ENCODE data around the gene APPBP2. TPM values are rescaled to one million over a fixed set of nuclear protein-coding genes. Genes with fewer than 3 reads are reported as not detected.

APPBP2 gene, protein sequence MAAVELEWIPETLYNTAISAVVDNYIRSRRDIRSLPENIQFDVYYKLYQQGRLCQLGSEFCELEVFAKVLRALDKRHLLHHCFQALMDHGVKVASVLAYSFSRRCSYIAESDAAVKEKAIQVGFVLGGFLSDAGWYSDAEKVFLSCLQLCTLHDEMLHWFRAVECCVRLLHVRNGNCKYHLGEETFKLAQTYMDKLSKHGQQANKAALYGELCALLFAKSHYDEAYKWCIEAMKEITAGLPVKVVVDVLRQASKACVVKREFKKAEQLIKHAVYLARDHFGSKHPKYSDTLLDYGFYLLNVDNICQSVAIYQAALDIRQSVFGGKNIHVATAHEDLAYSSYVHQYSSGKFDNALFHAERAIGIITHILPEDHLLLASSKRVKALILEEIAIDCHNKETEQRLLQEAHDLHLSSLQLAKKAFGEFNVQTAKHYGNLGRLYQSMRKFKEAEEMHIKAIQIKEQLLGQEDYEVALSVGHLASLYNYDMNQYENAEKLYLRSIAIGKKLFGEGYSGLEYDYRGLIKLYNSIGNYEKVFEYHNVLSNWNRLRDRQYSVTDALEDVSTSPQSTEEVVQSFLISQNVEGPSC
- 20.3 TPM for polyA plus RNA-seq (2013)

- POLR2A ChIA-PET = no interaction called here
- CTCF ChIA-PET = interaction anchor here (0.8 to 1.3 kb wide), 3 partner anchors 16 to 44 kb away, joined by 3 to 4 read pairs (median 3); no protein-coding TSS in a partner anchor
- peaks cover 0 to 6% (median 2%) of the 10 kb centered on the region in 4 experiments for H3K36me3 ChIP-seq (ENCODE audit: control insufficient read depth in 4 of 4, insufficient read depth in 4 of 4, low read length in 3 of 4)
- 0% methylated on average over 54 of the region's 69 CpGs for WGBS (ENCODE audit: insufficient coverage)
- H3K27ac ChIP-seq (ENCODE audit: insufficient read depth in 1 of 2, low read depth in 1 of 2, low read length in 2 of 2, poor library complexity in 1 of 2, severe bottlenecking in 2 of 2) = peak within 1 kb of the TSS; percentile 91 to 95
- H3K27me3 ChIP-seq (replicated peaks in 2 of 5; ENCODE audit: control insufficient read depth in 4 of 5, insufficient read depth in 5 of 5, low read length in 4 of 5) = no peaks in the 10 kb centered on the region
- DNase-seq = peak; percentile 75 to 85 (median 76)
- peaks cover 15 to 29% (median 18%) of the 10 kb centered on the region in 4 experiments for H3K4me1 ChIP-seq (ENCODE audit: control extremely low read depth in 1 of 4, control insufficient read depth in 4 of 4, insufficient read depth in 4 of 4, low read length in 3 of 4)
- peak within 1 kb of the TSS; percentile 86 to 100 (median 97) for H3K4me3 ChIP-seq (ENCODE audit: control insufficient read depth in 1 of 7, extremely low read depth in 1 of 7, insufficient read depth in 4 of 7, low read depth in 2 of 7, low read length in 6 of 7)
- H3K9me3 ChIP-seq (ENCODE audit: control extremely low read depth in 1 of 5, control insufficient read depth in 4 of 5, insufficient read depth in 2 of 5, low read depth in 1 of 5, low read length in 4 of 5) = no peaks in the 10 kb centered on the region
These were observed at the start of gene APPBP2 for GRCh38 chr17:60525685-60526514. TSS of gene APPBP2 (minus strand) at chr17:60526242. CDS start at chr17:60525931, 311 bp downstream.

DNA sequence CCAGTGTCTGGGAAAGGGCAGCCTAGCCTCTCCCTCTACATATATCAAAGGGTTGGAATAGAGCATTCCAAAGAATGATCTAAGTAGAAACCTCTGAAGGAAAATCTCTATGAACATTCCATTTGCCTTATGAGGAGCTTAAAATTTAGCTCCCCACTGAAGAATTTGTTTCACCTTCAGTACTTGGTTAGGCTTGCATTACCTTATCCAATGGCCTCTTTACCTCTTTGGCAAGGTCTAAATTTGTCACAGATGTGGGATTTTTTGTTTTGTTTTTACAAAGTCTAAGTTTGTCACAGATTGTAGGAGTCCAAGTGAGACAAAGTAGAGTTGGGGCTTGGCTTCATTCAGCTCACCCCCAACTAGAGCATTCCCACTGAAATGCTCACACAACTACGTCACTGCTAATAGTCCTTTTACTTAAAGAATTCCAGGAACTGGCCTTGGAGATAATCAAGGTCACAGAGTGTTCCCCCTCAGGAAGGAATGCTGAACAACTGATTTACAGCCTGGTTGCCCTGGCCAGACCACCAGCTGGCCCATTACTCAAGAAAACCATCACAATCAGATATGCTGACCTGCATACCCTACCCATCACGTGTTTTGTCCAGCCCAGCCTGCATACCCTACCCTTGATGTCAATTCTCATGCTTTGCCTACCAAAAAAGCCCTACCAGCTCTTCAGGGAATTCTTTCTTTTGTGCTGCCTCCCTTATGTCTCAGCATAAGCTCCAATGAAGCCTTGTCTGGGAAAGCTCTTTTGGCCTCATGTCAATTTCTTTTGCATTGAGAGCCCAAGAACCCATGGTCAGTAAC, 47.4 kb upstream of the APPBP2 start:
- Histone ChIP-seq H3K27me3 (replicated peaks in 2 of 5; ENCODE audit: control insufficient read depth in 4 of 5, insufficient read depth in 5 of 5, low read length in 4 of 5) (no peaks in the 10 kb centered on the region), H3K4me3 (ENCODE audit: control insufficient read depth in 1 of 7, extremely low read depth in 1 of 7, insufficient read depth in 4 of 7, low read depth in 2 of 7, low read length in 6 of 7) (no peak overlapping the region), H3K9me3 (ENCODE audit: control extremely low read depth in 1 of 5, control insufficient read depth in 4 of 5, insufficient read depth in 2 of 5, low read depth in 1 of 5, low read length in 4 of 5) (no peaks in the 10 kb centered on the region), H3K4me1 (ENCODE audit: control extremely low read depth in 1 of 4, control insufficient read depth in 4 of 4, insufficient read depth in 4 of 4, low read length in 3 of 4) (peaks cover 0 to 12% (median 5%) of the 10 kb centered on the region in 4 experiments), H3K27ac (ENCODE audit: insufficient read depth in 1 of 2, low read depth in 1 of 2, low read length in 2 of 2, poor library complexity in 1 of 2, severe bottlenecking in 2 of 2) (no peak overlapping the region), H3K36me3 (ENCODE audit: control insufficient read depth in 4 of 4, insufficient read depth in 4 of 4, low read length in 3 of 4) (no peaks in the 10 kb centered on the region)
- WGBS (ENCODE audit: insufficient coverage) = 100% methylated on average over 1 of the region's 2 CpGs
- no peak for DNase-seq
- POLR2A ChIA-PET = interaction anchor here (0.6 kb wide), 1 partner anchor 43 kb away, joined by 3 read pairs; no protein-coding TSS in a partner anchor
- CTCF ChIA-PET = interaction anchor here (0.7 to 2.0 kb wide), 6 partner anchors 8 to 62 kb away, joined by 3 to 7 read pairs (median 4); partner anchors contain the start of gene PPM1D

DNA sequence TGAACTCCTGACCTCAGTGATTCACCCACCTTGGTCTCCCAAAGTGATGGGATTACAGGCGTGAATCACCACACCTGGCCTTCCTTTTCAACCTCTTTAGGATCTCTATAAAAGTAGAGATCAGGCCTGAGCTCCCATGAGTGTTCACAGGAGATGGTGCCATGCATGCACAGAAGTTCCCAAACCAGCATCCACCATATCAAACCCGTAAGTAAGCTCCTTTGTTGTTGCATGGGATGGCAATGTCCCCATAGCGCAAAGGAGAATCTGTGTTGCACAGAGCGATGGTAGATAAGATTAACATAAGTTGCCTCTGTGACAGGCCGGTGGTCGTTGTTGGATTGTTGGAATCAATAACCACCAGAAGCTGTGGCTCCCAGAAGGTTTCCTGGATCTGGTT, 39.2 kb upstream of the APPBP2 start:
- no peaks in the 10 kb centered on the region for H3K4me1 ChIP-seq (ENCODE audit: control extremely low read depth in 1 of 4, control insufficient read depth in 4 of 4, insufficient read depth in 4 of 4, low read length in 3 of 4)
- CTCF ChIA-PET = interaction anchor here (1.1 to 1.7 kb wide), 2 partner anchors 8 to 12 kb away, joined by 3 to 9 read pairs; no protein-coding TSS in a partner anchor
- no peaks in the 10 kb centered on the region for H3K27me3 ChIP-seq (replicated peaks in 2 of 5; ENCODE audit: control insufficient read depth in 4 of 5, insufficient read depth in 5 of 5, low read length in 4 of 5)
- no peaks in the 10 kb centered on the region for H3K9me3 ChIP-seq (ENCODE audit: control extremely low read depth in 1 of 5, control insufficient read depth in 4 of 5, insufficient read depth in 2 of 5, low read depth in 1 of 5, low read length in 4 of 5)
- H3K36me3 ChIP-seq (ENCODE audit: control insufficient read depth in 4 of 4, insufficient read depth in 4 of 4, low read length in 3 of 4) = no peaks in the 10 kb centered on the region
- no peak overlapping the region for H3K27ac ChIP-seq (ENCODE audit: insufficient read depth in 1 of 2, low read depth in 1 of 2, low read length in 2 of 2, poor library complexity in 1 of 2, severe bottlenecking in 2 of 2)
- H3K4me3 ChIP-seq (ENCODE audit: control insufficient read depth in 1 of 7, extremely low read depth in 1 of 7, insufficient read depth in 4 of 7, low read depth in 2 of 7, low read length in 6 of 7) = no peak overlapping the region
- WGBS (ENCODE audit: insufficient coverage) = 98% methylated on average over 4 of the region's 6 CpGs
- no peak for DNase-seq
- POLR2A ChIA-PET = no interaction called here

DNA sequence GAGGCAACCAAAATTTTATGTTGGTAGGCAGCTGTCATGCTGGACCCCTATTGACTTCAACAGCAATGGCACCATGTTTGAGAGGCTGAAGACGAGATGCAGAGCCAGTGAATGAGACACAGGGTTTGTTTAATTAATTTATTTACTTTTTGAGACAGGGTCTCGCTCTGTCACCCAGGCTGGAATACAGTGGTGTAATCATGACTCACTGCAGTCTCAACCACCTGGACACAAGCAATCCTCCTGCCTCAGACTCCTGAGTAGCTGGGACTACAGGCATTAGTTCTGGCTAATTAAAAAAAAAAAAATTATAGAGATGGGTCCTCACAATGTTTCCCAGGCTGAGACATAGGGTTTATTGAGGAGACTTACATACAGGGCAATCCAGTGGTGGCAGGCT, 37.7 kb upstream of the APPBP2 start:
- DNase-seq = no peak
- WGBS (ENCODE audit: insufficient coverage) = 80% methylated on average over 1 of the region's 2 CpGs
- POLR2A ChIA-PET = interaction anchor here (0.6 kb wide), 1 partner anchor 33 kb away, joined by 3 read pairs; no protein-coding TSS in a partner anchor
- Histone ChIP-seq H3K27ac (ENCODE audit: insufficient read depth in 1 of 2, low read depth in 1 of 2, low read length in 2 of 2, poor library complexity in 1 of 2, severe bottlenecking in 2 of 2) (no peak overlapping the region), H3K36me3 (ENCODE audit: control insufficient read depth in 4 of 4, insufficient read depth in 4 of 4, low read length in 3 of 4) (no peaks in the 10 kb centered on the region), H3K4me1 (ENCODE audit: control extremely low read depth in 1 of 4, control insufficient read depth in 4 of 4, insufficient read depth in 4 of 4, low read length in 3 of 4) (no peaks in the 10 kb centered on the region), H3K9me3 (ENCODE audit: control extremely low read depth in 1 of 5, control insufficient read depth in 4 of 5, insufficient read depth in 2 of 5, low read depth in 1 of 5, low read length in 4 of 5) (peaks cover 0 to 1% (median 0%) of the 10 kb centered on the region in 5 experiments), H3K4me3 (ENCODE audit: control insufficient read depth in 1 of 7, extremely low read depth in 1 of 7, insufficient read depth in 4 of 7, low read depth in 2 of 7, low read length in 6 of 7) (no peak overlapping the region), H3K27me3 (replicated peaks in 2 of 5; ENCODE audit: control insufficient read depth in 4 of 5, insufficient read depth in 5 of 5, low read length in 4 of 5) (no peaks in the 10 kb centered on the region)
- CTCF ChIA-PET = no interaction called here

GRCh38 chr17:60562421-60562820, 36.4 kb upstream of the APPBP2 start:
- H3K9me3 ChIP-seq (ENCODE audit: control extremely low read depth in 1 of 5, control insufficient read depth in 4 of 5, insufficient read depth in 2 of 5, low read depth in 1 of 5, low read length in 4 of 5) = peaks cover 0 to 11% (median 5%) of the 10 kb centered on the region in 5 experiments
- POLR2A ChIA-PET = no interaction called here
- H3K27me3 ChIP-seq (replicated peaks in 2 of 5; ENCODE audit: control insufficient read depth in 4 of 5, insufficient read depth in 5 of 5, low read length in 4 of 5) = no peaks in the 10 kb centered on the region
- H3K4me1 ChIP-seq (ENCODE audit: control extremely low read depth in 1 of 4, control insufficient read depth in 4 of 4, insufficient read depth in 4 of 4, low read length in 3 of 4) = no peaks in the 10 kb centered on the region
- DNase-seq = no peak
- no peaks in the 10 kb centered on the region for H3K36me3 ChIP-seq (ENCODE audit: control insufficient read depth in 4 of 4, insufficient read depth in 4 of 4, low read length in 3 of 4)
- H3K27ac ChIP-seq (ENCODE audit: insufficient read depth in 1 of 2, low read depth in 1 of 2, low read length in 2 of 2, poor library complexity in 1 of 2, severe bottlenecking in 2 of 2) = no peak overlapping the region
- H3K4me3 ChIP-seq (ENCODE audit: control insufficient read depth in 1 of 7, extremely low read depth in 1 of 7, insufficient read depth in 4 of 7, low read depth in 2 of 7, low read length in 6 of 7) = no peak overlapping the region
- 100% methylated on average over 2 of the region's 3 CpGs for WGBS (ENCODE audit: insufficient coverage)
- CTCF ChIA-PET = no interaction called here

- WGBS (ENCODE audit: insufficient coverage) = 92% methylated on average over 8 of the region's 11 CpGs
- CTCF ChIA-PET = interaction anchor here (0.8 to 1.6 kb wide), 2 partner anchors 13 to 15 kb away, joined by 3 to 5 read pairs; no protein-coding TSS in a partner anchor
These were observed 34.8 kb upstream of the APPBP2 start for GRCh38 chr17:60560860-60561257.

More at GRCh38 chr17:60560860-60561257, 34.8 kb upstream of the APPBP2 start:
- Histone ChIP-seq H3K4me3 (ENCODE audit: control insufficient read depth in 1 of 7, extremely low read depth in 1 of 7, insufficient read depth in 4 of 7, low read depth in 2 of 7, low read length in 6 of 7) (no peak overlapping the region), H3K36me3 (ENCODE audit: control insufficient read depth in 4 of 4, insufficient read depth in 4 of 4, low read length in 3 of 4) (no peaks in the 10 kb centered on the region), H3K27ac (ENCODE audit: insufficient read depth in 1 of 2, low read depth in 1 of 2, low read length in 2 of 2, poor library complexity in 1 of 2, severe bottlenecking in 2 of 2) (no peak overlapping the region), H3K4me1 (ENCODE audit: control extremely low read depth in 1 of 4, control insufficient read depth in 4 of 4, insufficient read depth in 4 of 4, low read length in 3 of 4) (no peaks in the 10 kb centered on the region), H3K9me3 (ENCODE audit: control extremely low read depth in 1 of 5, control insufficient read depth in 4 of 5, insufficient read depth in 2 of 5, low read depth in 1 of 5, low read length in 4 of 5) (peaks cover 0 to 14% (median 7%) of the 10 kb centered on the region in 5 experiments), H3K27me3 (replicated peaks in 2 of 5; ENCODE audit: control insufficient read depth in 4 of 5, insufficient read depth in 5 of 5, low read length in 4 of 5) (no peaks in the 10 kb centered on the region)
- POLR2A ChIA-PET = no interaction called here
- DNase-seq = no peak
